ENCODE data around the gene MYO3B.

Gene MYO3B

GRCh38 chr2:170300993-170301392 lies 123.0 kb downstream of the MYO3B start:
- DNase-seq (ENCODE audit: low read depth), result no peak

GRCh38 chr2:170301626-170302025 lies 123.7 kb downstream of the MYO3B start:
- no peak for DNase-seq (ENCODE audit: low read depth)

- DNase-seq (ENCODE audit: low read depth), result no peak
These were observed 127.8 kb downstream of the MYO3B start for GRCh38 chr2:170305711-170306110.

- DNase-seq (ENCODE audit: low read depth), result no peak
These were observed 128.4 kb downstream of the MYO3B start for GRCh38 chr2:170306293-170306873.

- no peak for DNase-seq (ENCODE audit: low read depth)
These were observed 129.1 kb downstream of the MYO3B start for GRCh38 chr2:170307052-170307451.

- DNase-seq (ENCODE audit: low read depth), result no peak
These were observed 129.8 kb downstream of the MYO3B start for GRCh38 chr2:170307555-170308351.

GRCh38 chr2:170310876-170311502 lies 133.0 kb downstream of the MYO3B start:
- DNase-seq (ENCODE audit: low read depth), result no peak

GRCh38 chr2:170313347-170313991 lies 135.5 kb downstream of the MYO3B start:
- no peak for DNase-seq (ENCODE audit: low read depth)

- DNase-seq (ENCODE audit: low read depth), result no peak
These were observed 136.0 kb downstream of the MYO3B start for GRCh38 chr2:170313992-170314348.

GRCh38 chr2:170314744-170315447 lies 136.9 kb downstream of the MYO3B start:
- no peak for DNase-seq (ENCODE audit: low read depth)

- DNase-seq (ENCODE audit: low read depth), result no peak
These were observed 143.0 kb downstream of the MYO3B start for GRCh38 chr2:170320948-170321347.

GRCh38 chr2:170321526-170321925 lies 143.6 kb downstream of the MYO3B start:
- DNase-seq (ENCODE audit: low read depth), result no peak

GRCh38 chr2:170322140-170322766 lies 144.3 kb downstream of the MYO3B start:
- DNase-seq (ENCODE audit: low read depth), result no peak

- no peak for DNase-seq (ENCODE audit: low read depth)
These were observed 145.8 kb downstream of the MYO3B start for GRCh38 chr2:170323743-170324142.

- DNase-seq (ENCODE audit: low read depth), result no peak
These were observed 146.7 kb downstream of the MYO3B start for GRCh38 chr2:170324640-170325046.

- no peak for DNase-seq (ENCODE audit: low read depth)
These were observed 152.9 kb downstream of the MYO3B start for GRCh38 chr2:170330881-170331280.

- DNase-seq (ENCODE audit: low read depth), result no peak
These were observed 154.9 kb downstream of the MYO3B start for GRCh38 chr2:170332676-170333402.

- no peak for DNase-seq (ENCODE audit: low read depth)
These were observed 157.4 kb downstream of the MYO3B start for GRCh38 chr2:170335351-170335750.

GRCh38 chr2:170336408-170336807 lies 158.5 kb downstream of the MYO3B start:
- DNase-seq (ENCODE audit: low read depth), result no peak

- no peak for DNase-seq (ENCODE audit: low read depth)
These were observed 159.0 kb downstream of the MYO3B start for GRCh38 chr2:170336916-170337315.

- DNase-seq (ENCODE audit: low read depth), result no peak
These were observed 161.4 kb downstream of the MYO3B start for GRCh38 chr2:170339322-170339721.
